Medulla oblongata (tissue), 1 donor: ENCODE data around the gene G6PC1.
"Not testable (repeated sequence)": the region's sequence is repeated elsewhere in the genome, so short reads cannot be mapped to it uniquely, and the experiment has no call there.

Experiments used
- DNase-seq: peaks from one replicate; pipeline ENCODE4 v3.0.0-alpha.2; 2015; ENCODE audit errors: extremely low spot score

The G6PC1 gene

GRCh38 chr17:42873932-42874695 is 26.5 kb upstream of the G6PC1 start:
- DNase-seq, result not testable (repeated sequence)

GRCh38 chr17:42877037-42877436 is 23.6 kb upstream of the G6PC1 start:
- no peak for DNase-seq

- no peak for DNase-seq
Observed at GRCh38 chr17:42878123-42878880, 22.3 kb upstream of the G6PC1 start.

GRCh38 chr17:42878924-42879595 is 21.5 kb upstream of the G6PC1 start:
- DNase-seq, result no peak

GRCh38 chr17:42879596-42879985 is 21.0 kb upstream of the G6PC1 start:
- DNase-seq, result no peak

GRCh38 chr17:42880776-42881310 is 19.8 kb upstream of the G6PC1 start:
- no peak for DNase-seq

- DNase-seq, result not testable (repeated sequence)
Observed at GRCh38 chr17:42881706-42882105, 18.9 kb upstream of the G6PC1 start.

GRCh38 chr17:42882166-42882565 is 18.4 kb upstream of the G6PC1 start:
- DNase-seq, result no peak

GRCh38 chr17:42883802-42884558 is 16.6 kb upstream of the G6PC1 start:
- DNase-seq, result no peak

- DNase-seq, result not testable (repeated sequence)
Observed at GRCh38 chr17:42885806-42886205, 14.8 kb upstream of the G6PC1 start.

GRCh38 chr17:42886283-42887176 is 14.1 kb upstream of the G6PC1 start:
- DNase-seq, result no peak

GRCh38 chr17:42889809-42890208 is 10.8 kb upstream of the G6PC1 start:
- DNase-seq, result no peak

- peak; percentile 30 for DNase-seq
Observed at GRCh38 chr17:42891539-42892152, 9.0 kb upstream of the G6PC1 start.

GRCh38 chr17:42893359-42893758 is 7.2 kb upstream of the G6PC1 start:
- DNase-seq, result no peak

GRCh38 chr17:42894283-42895184 is 6.1 kb upstream of the G6PC1 start:
- DNase-seq, result no peak

- DNase-seq, result no peak
Observed at GRCh38 chr17:42895185-42895555, 5.4 kb upstream of the G6PC1 start.

- DNase-seq, result no peak
Observed at GRCh38 chr17:42898147-42898811, 2.3 kb upstream of the G6PC1 start.

GRCh38 chr17:42899981-42900380 is 618 bp upstream of the G6PC1 start:
- not testable (repeated sequence) for DNase-seq
